GM23248 (cell line): ENCODE results near the gene KIZ.

ENCODE experiments used
- EZH2 ChIP-seq: fragments of 200-600 bp; sonication (generic); IDR thresholded peaks from 2 replicates; pipeline ENCODE4 v1.6.1; 2018; ENCODE audit warnings: antibody characterized with exemption, mild to moderate bottlenecking; ENCODE audit not compliant: insufficient read depth, poor library complexity, severe bottlenecking
- EZH2phosphoT487 ChIP-seq: fragments of 200-600 bp; sonication (generic); IDR thresholded peaks from 2 replicates; pipeline ENCODE4 v1.6.1; 2018; ENCODE audit warnings: antibody characterized with exemption, moderate library complexity, mild to moderate bottlenecking, low read depth; ENCODE audit not compliant: insufficient read depth

DNA sequence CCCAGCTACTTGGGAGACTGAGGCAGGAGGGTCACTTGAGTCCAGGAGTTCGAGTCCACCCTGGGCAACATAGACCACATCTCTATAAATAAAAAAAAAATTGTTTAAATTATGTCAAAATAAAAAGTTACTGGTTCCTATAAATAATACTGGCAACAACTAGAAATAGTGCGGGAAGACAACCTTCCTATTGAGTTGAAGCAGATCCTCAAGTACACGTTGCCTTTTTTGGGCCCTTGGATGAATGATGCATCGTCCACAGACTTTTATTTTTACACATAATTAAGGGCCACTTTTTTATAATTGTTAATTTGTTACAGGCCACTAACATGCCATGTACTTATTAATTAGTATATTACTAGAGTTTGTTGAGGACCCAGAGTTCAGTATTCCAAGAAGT is 31.1 kb downstream of the KIZ start:
- TF ChIP-seq EZH2 (no peak), EZH2phosphoT487 (no peak)
